Sigmoid colon (tissue), 7 donors: ENCODE measurements around the gene TPSD1. TPM values are rescaled to one million over a fixed set of nuclear protein-coding genes. Genes with fewer than 3 reads are reported as not detected.
"Not testable (repeated sequence)": the region's sequence is repeated elsewhere in the genome, so short reads cannot be mapped to it uniquely, and the experiment has no call there.

Source experiments
- DNase-seq: peaks from one replicate; pipeline ENCODE4 v3.0.0-alpha.2; 2019
- H3K27ac ChIP-seq, 4 donors: fragments of 200-600 bp; sonication (generic); one replicate each; pipeline ENCODE4 v1.5.1; 2016 to 2019; ENCODE audit warnings: mild to moderate bottlenecking in 1 of 4
- H3K27me3 ChIP-seq, 3 donors: fragments of 200-600 bp; sonication (generic); one replicate each; pipeline ENCODE4 v1.5.1; 2019; ENCODE audit warnings: mild to moderate bottlenecking in 1 of 3
- H3K36me3 ChIP-seq, 4 donors: fragments of 200-600 bp; sonication (generic); one replicate each; pipeline ENCODE4 v1.5.1; 2016 to 2019
- H3K4me1 ChIP-seq, 4 donors: fragments of 200-600 bp; sonication (generic); one replicate each; pipeline ENCODE4 v1.5.1; 2017 to 2019
- H3K4me3 ChIP-seq, 4 donors: fragments of 200-600 bp; sonication (generic); one replicate each; pipeline ENCODE4 v1.5.1; 2017 to 2019; ENCODE audit warnings: mild to moderate bottlenecking in 2 of 4, moderate library complexity in 1 of 4
- H3K9me3 ChIP-seq, 4 donors: fragments of 200-600 bp in 3 of 4; sonication (generic) in 3 of 4; one replicate each; pipeline versions ENCODE4 v1.5.1 to v1.6.1; 2013 to 2019
- EP300 ChIP-seq, 4 donors: sonication (generic); formaldehyde crosslinking; IDR thresholded peaks; one replicate each; pipeline ENCODE4 v1.6.1; 2017; ENCODE audit warnings: antibody characterized with exemption in 4 of 4
- POLR2A ChIP-seq, 2 donors: fragments of 450-650 bp; IDR thresholded peaks; one replicate each; pipeline ENCODE4 v1.6.1; 2016; ENCODE audit warnings: antibody characterized with exemption in 2 of 2, mild to moderate bottlenecking in 2 of 2, moderate library complexity in 2 of 2
- POLR2AphosphoS5 ChIP-seq, 4 donors: sonication (generic); formaldehyde crosslinking; IDR thresholded peaks; one replicate each; pipeline ENCODE4 v1.6.1; 2017; ENCODE audit warnings: antibody characterized with exemption in 4 of 4
- WGBS, 2 donors: extraction: QIAGEN DNeasy Blood & Tissue Kit; methylation state at CpG; one replicate each; pipeline ENCODE4 v1.1.7; 2013; 5-methylcytosine and 5-hydroxymethylcytosine counted together
- intact Hi-C: fragments of 100-400 bp; cut with DNase I; formaldehyde crosslinking; loops from one replicate; pipeline ENCODE4 v1.15.1; 2023
- polyA plus RNA-seq, 3 donors: library from polyadenylated mRNA; stranded (reverse); fragments of 200-250 nt; gene quantifications; one replicate each; pipeline ENCODE4 v1.2.3, GENCODE V29; 2013
- total RNA-seq, 4 donors: library from RNA; depleted of rRNA; stranded (reverse); fragments of >200 nt; gene quantifications; one replicate each; pipeline ENCODE4 v1.1.0, GENCODE V29; 2016
- TF ChIP-seq, protein P1 (sequence below), 4 experiments: fragments of 450-650 bp in 3 of 4; fragments of 200-600 bp in 1 of 4; IDR thresholded peaks; one replicate each; pipeline ENCODE4 v1.5.1; 2016 to 2019; ENCODE audit warnings: antibody characterized with exemption in 4 of 4, mild to moderate bottlenecking in 3 of 4, moderate library complexity in 2 of 4
- donor health status: healthy with polysubstance abuse.
- donor health status: Bipolar disorder and iron deficiency.
- donor health status: healthy.

The TPSD1 gene
- total RNA-seq (1 to 10 TPM in 1 of 4 donors, not detected in 3; 5.3 TPM), polyA plus RNA-seq (1 to 10 TPM in 1 of 3 donors, under 1 TPM in 1, not detected in 1; 0.71 to 1.2 TPM)

DNA sequence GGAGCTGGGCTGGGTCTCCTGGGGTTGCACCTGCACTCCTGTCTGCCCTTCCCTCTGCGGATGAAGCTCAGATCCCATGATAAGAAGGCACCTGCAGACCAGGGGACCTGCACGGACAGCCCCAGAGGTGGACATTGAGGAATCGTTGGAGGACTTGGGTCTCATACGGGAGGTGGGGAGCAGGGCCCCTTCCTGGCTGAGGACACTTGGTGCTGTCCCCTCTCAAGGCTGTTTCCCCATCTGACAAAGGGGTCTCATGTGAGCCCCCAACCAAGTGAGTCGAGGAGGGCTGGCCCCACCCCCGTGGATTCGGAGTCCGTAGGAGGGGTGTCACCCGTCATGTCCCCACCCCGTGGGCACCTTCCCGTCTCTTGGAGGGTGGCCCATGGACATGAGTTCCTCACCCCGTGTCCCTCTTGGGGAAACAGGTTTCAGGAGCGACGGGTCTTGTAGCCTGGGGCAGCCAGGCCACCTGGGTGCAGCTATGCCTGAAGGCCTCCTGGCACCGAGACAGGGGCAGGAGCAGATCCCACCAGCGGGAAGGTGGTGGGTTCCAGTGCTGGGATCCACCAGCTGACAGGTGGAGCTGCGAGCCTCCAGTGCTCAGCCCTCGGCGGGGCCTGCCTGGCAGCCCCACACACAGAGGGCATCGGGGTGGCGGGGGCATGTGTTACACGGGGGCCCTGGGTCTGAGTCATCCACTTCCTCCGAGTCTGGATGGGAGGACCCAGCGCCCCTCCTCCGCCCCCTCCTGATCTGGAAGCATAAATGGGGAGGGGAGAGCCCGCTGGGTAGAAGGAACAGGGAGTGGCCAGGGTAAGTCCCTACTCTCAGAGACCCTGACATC lies at the start of gene TPSD1:
TSS of gene TPSD1 (plus strand) at position 794 of the 847 bp plus-strand sequence. CDS start 212 bp downstream, outside the sequence.
- DNase-seq, H3K36me3 ChIP-seq, intact Hi-C loops, H3K9me3 ChIP-seq, H3K4me1 ChIP-seq, H3K27ac ChIP-seq, H3K4me3 ChIP-seq: not testable (repeated sequence)
- 50 to 68% methylated on average over 26 of the region's 26 CpGs for WGBS, 2 donors
- peaks cover 9 to 44% (median 26%) of the 10 kb centered on the region in 3 donors for H3K27me3 ChIP-seq

GRCh38 chr16:1206326-1206725 lies 49.5 kb upstream of the TPSD1 start:
- Histone ChIP-seq H3K27ac (peak overlapping the region in 2 of 4 donors; percentile 6 to 14), H3K4me1 (no peaks in the 10 kb centered on the region), H3K4me3 (no peak overlapping the region), H3K9me3 (no peaks in the 10 kb centered on the region), H3K27me3 (no peaks in the 10 kb centered on the region), H3K36me3 (peaks cover 70 to 97% (median 93%) of the 10 kb centered on the region in 4 donors)
- intact Hi-C loops: no loop called here
- DNase-seq: no peak
- 64 to 75% methylated on average over 9 of the region's 9 CpGs for WGBS, 2 donors
- no peak for TF ChIP-seq EP300 (IDR thresholded peaks at IDR 0.05)

DNA sequence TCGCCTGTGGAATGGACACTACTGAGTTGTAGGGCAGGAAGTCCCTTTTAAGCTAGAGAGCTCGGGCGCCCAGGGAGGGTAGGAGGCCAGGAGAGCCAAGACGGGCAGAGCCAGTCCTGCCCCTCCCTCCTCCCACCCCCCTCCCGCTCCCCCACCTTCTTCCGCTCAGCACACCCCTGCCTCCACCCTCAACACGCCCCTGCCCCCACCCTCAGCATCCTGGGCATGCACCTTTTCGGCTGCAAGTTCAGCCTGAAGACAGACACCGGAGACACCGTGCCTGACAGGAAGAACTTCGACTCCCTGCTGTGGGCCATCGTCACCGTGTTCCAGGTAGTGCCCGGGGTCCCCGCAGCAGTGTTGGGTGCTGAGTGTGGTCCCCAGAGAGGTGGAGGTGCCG lies 49.1 kb upstream of the TPSD1 start:
- TF ChIP-seq POLR2A (IDR thresholded peaks at IDR 0.05): no peak
- no peak for TF ChIP-seq EP300 (IDR thresholded peaks at IDR 0.05)
- TF ChIP-seq, protein P1, sequence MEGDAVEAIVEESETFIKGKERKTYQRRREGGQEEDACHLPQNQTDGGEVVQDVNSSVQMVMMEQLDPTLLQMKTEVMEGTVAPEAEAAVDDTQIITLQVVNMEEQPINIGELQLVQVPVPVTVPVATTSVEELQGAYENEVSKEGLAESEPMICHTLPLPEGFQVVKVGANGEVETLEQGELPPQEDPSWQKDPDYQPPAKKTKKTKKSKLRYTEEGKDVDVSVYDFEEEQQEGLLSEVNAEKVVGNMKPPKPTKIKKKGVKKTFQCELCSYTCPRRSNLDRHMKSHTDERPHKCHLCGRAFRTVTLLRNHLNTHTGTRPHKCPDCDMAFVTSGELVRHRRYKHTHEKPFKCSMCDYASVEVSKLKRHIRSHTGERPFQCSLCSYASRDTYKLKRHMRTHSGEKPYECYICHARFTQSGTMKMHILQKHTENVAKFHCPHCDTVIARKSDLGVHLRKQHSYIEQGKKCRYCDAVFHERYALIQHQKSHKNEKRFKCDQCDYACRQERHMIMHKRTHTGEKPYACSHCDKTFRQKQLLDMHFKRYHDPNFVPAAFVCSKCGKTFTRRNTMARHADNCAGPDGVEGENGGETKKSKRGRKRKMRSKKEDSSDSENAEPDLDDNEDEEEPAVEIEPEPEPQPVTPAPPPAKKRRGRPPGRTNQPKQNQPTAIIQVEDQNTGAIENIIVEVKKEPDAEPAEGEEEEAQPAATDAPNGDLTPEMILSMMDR (IDR thresholded peaks at IDR 0.05): no peak
- TF ChIP-seq POLR2AphosphoS5 (IDR thresholded peaks at IDR 0.05): no peak
- Histone ChIP-seq H3K4me1 (no peaks in the 10 kb centered on the region), H3K27me3 (no peaks in the 10 kb centered on the region), H3K27ac (peak overlapping the region in 2 of 4 donors; percentile 14 to 27), H3K36me3 (peaks cover 69 to 97% (median 94%) of the 10 kb centered on the region in 4 donors), H3K9me3 (no peaks in the 10 kb centered on the region), H3K4me3 (no peak overlapping the region)
- WGBS, 2 donors: 66 to 75% methylated on average over 16 of the region's 16 CpGs
- DNase-seq: no peak
- intact Hi-C loops: no loop called here

GRCh38 chr16:1208239-1208830 lies 47.5 kb upstream of the TPSD1 start:
- Histone ChIP-seq H3K27me3 (no peaks in the 10 kb centered on the region), H3K9me3 (no peaks in the 10 kb centered on the region), H3K4me3 (no peak overlapping the region), H3K4me1 (no peaks in the 10 kb centered on the region), H3K36me3 (peaks cover 73 to 97% (median 95%) of the 10 kb centered on the region in 4 donors), H3K27ac (no peak overlapping the region)
- WGBS, 2 donors: 78 to 80% methylated on average over 22 of the region's 22 CpGs
- TF ChIP-seq EP300 (IDR thresholded peaks at IDR 0.05): no peak
- TF ChIP-seq, protein P1 (IDR thresholded peaks at IDR 0.05): no peak
- TF ChIP-seq POLR2A (IDR thresholded peaks at IDR 0.05): no peak
- TF ChIP-seq POLR2AphosphoS5 (IDR thresholded peaks at IDR 0.05): no peak
- intact Hi-C loops: no loop called here
- DNase-seq: no peak

DNA sequence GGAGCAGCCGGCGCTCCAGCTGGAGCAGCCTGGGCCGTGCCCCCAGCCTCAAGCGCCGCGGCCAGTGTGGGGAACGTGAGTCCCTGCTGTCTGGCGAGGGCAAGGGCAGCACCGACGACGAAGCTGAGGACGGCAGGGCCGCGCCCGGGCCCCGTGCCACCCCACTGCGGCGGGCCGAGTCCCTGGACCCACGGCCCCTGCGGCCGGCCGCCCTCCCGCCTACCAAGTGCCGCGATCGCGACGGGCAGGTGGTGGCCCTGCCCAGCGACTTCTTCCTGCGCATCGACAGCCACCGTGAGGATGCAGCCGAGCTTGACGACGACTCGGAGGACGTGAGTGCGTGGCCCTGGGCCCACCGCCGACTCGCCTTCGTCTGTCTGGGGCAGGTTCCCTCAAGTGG lies 46.8 kb upstream of the TPSD1 start:
- Histone ChIP-seq H3K27ac (no peak overlapping the region), H3K27me3 (no peaks in the 10 kb centered on the region), H3K36me3 (peaks cover 66 to 97% (median 95%) of the 10 kb centered on the region in 4 donors), H3K4me1 (no peaks in the 10 kb centered on the region), H3K4me3 (no peak overlapping the region), H3K9me3 (no peaks in the 10 kb centered on the region)
- WGBS, 2 donors: 93 to 94% methylated on average over 43 of the region's 43 CpGs
- DNase-seq: no peak
- intact Hi-C loops: no loop called here
- TF ChIP-seq POLR2A (IDR thresholded peaks at IDR 0.05): no peak
- peak in 1 of 4 donors; percentile 7 for TF ChIP-seq POLR2AphosphoS5 (IDR thresholded peaks at IDR 0.05)

DNA sequence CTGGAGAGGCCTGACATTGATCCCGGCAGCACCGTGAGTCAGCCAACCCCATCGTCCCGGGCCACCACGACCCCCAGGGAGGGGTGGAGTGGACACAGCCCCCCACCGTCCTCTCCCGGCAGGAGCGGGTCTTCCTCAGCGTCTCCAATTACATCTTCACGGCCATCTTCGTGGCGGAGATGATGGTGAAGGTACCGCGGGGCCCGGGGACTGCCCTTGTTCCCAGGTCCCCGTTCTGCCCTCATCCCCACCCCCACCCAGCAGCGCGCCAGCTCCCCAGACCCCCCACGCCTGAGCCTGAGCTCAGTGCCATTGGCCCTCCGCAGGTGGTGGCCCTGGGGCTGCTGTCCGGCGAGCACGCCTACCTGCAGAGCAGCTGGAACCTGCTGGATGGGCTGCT lies 45.4 kb upstream of the TPSD1 start:
- H3K27me3 ChIP-seq: no peaks in the 10 kb centered on the region
- TF ChIP-seq, protein P1 (IDR thresholded peaks at IDR 0.05): no peak
- TF ChIP-seq POLR2AphosphoS5 (IDR thresholded peaks at IDR 0.05): no peak
- no peak for TF ChIP-seq POLR2A (IDR thresholded peaks at IDR 0.05)
- no peak for TF ChIP-seq EP300 (IDR thresholded peaks at IDR 0.05)
- DNase-seq: no peak
- H3K27ac ChIP-seq: peak overlapping the region in 1 of 4 donors; percentile 12
- intact Hi-C loops: no loop called here
- H3K9me3 ChIP-seq: no peaks in the 10 kb centered on the region
- H3K36me3 ChIP-seq: peaks cover 75 to 100% (median 99%) of the 10 kb centered on the region in 4 donors
- no peak overlapping the region for H3K4me3 ChIP-seq
- no peaks in the 10 kb centered on the region for H3K4me1 ChIP-seq
- WGBS, 2 donors: 86 to 87% methylated on average over 23 of the region's 23 CpGs
